ENCODE data around the gene ST3GAL3. TPM values are rescaled to one million over a fixed set of nuclear protein-coding genes. Genes with fewer than 3 reads are reported as not detected.

ST3GAL3 gene
- total and polyA plus RNA-seq, 2 experiments from 2014 or later = 4.5 to 7.0 TPM

- Histone ChIP-seq H3K36me3 (ENCODE audit: insufficient read depth) (no peaks in the 10 kb centered on the region), H2AFZ (no peak overlapping the region), H3K27me3 (ENCODE audit: insufficient read depth) (no peaks in the 10 kb centered on the region), H3K4me3 (no peak overlapping the region), H3K9me2 (ENCODE audit: insufficient read depth) (no peaks in the 10 kb centered on the region), H3K79me2 (replicated peaks; ENCODE audit: insufficient read depth) (no peaks in the 10 kb centered on the region), H3K27ac (ENCODE audit: low read depth) (no peak overlapping the region), H3K4me1 (ENCODE audit: insufficient read depth) (no peaks in the 10 kb centered on the region), H3K4me2 (no peak overlapping the region), H4K20me1 (replicated peaks; ENCODE audit: insufficient read depth) (no peaks in the 10 kb centered on the region), H3F3A (replicated peaks; ENCODE audit: low read depth) (no peaks in the 10 kb centered on the region)
- Mint-ChIP-seq H3K9me3 (no peaks in the 10 kb centered on the region), H3K27ac (no peak overlapping the region), H3K36me3 (ENCODE audit: low read depth) (peaks cover 4% of the 10 kb centered on the region; the same call in 1 of the 3 replicates), H3K27me3 (ENCODE audit: insufficient read depth, low read depth, poor library complexity) (peaks cover 4% of the 10 kb centered on the region), H3K4me3 (no peak overlapping the region), H3K4me1 (peaks cover 3% of the 10 kb centered on the region; the same call in 1 of the 3 replicates)
- TF ChIP-seq EZH2 (IDR thresholded peaks at IDR 0.05; ENCODE audit: low read depth, unreplicated experiment) (no peak), ZNF331 (CRISPR knock-in tag; IDR thresholded peaks at IDR 0.05; ENCODE audit: low read depth) (no peak), CTCF (conservative IDR thresholded peaks at IDR 0.05; ENCODE audit: low read depth in 2 of 2) (peak in 1 of 2 experiments; percentile 46; a peak in 3 of 4 replicates), ZNF462 (CRISPR knock-in tag; IDR thresholded peaks at IDR 0.05) (no peak), STAT1 (IDR thresholded peaks at IDR 0.05; ENCODE audit: unreplicated experiment) (no peak)
- ATAC-seq (peak; percentile 60), DNase-seq (ENCODE audit: low spot score) (peak; percentile 38)
These were observed 213.7 kb downstream of the ST3GAL3 start for GRCh38 chr1:43921022-43921421.

Measured in GM23338 (cell line).